Thyroid gland (tissue), 4 donors: Measurements from ENCODE around the gene NBEAL2. TPM values are rescaled to one million over a fixed set of nuclear protein-coding genes. Genes with fewer than 3 reads are reported as not detected.
"Not testable (repeated sequence)": the region's sequence is repeated elsewhere in the genome, so short reads cannot be mapped to it uniquely, and the experiment has no call there.

Experiments used
- DNase-seq, 2 donors: peaks; one replicate each; pipeline ENCODE4 v3.0.0-alpha.2; 2019
- H3K27ac ChIP-seq, 3 donors: fragments of 200-600 bp; sonication (generic); 1 replicate in 2 of 3; 2 replicates in 1 of 3; pipeline ENCODE4 v1.5.1; 2016 to 2019; ENCODE audit warnings: mild to moderate bottlenecking in 1 of 3, moderate library complexity in 1 of 3
- H3K27me3 ChIP-seq: fragments of 200-600 bp; sonication (generic); one replicate; pipeline ENCODE4 v1.5.1; 2019
- H3K36me3 ChIP-seq, 2 donors: fragments of 200-600 bp; sonication (generic); one replicate each; pipeline ENCODE4 v1.5.1; 2016 to 2019
- H3K4me1 ChIP-seq, 2 donors: fragments of 200-600 bp; sonication (generic); one replicate each; pipeline ENCODE4 v1.5.1; 2017 to 2019
- H3K4me3 ChIP-seq, 3 donors: fragments of 200-600 bp; sonication (generic); replicated peaks in 1 of 3; 1 replicate in 2 of 3; 2 replicates in 1 of 3; pipeline ENCODE4 v1.5.1; 2016; ENCODE audit warnings: mild to moderate bottlenecking in 1 of 3
- H3K9me3 ChIP-seq: fragments of 200-600 bp; sonication (generic); one replicate; pipeline ENCODE4 v1.5.1; 2017
- POLR2A ChIP-seq, 2 donors: fragments of 450-650 bp; IDR thresholded peaks; one replicate each; pipeline ENCODE4 v1.6.1; 2017; ENCODE audit warnings: antibody characterized with exemption in 2 of 2, mild to moderate bottlenecking in 2 of 2, moderate library complexity in 1 of 2
- WGBS, 2 donors: methylation state at CpG; one replicate each; pipeline ENCODE4 v1.1.5; 2017; 5-methylcytosine and 5-hydroxymethylcytosine counted together
- intact Hi-C: fragments of 100-400 bp; cut with DNase I; formaldehyde crosslinking; loops from one replicate; pipeline ENCODE4 v1.15.1; 2023
- total RNA-seq, 4 donors: library from RNA; depleted of rRNA; stranded (reverse); fragments of >200 nt; gene quantifications; one replicate each; pipeline ENCODE4 v1.2.3, GENCODE V29; 2016
- TF ChIP-seq, protein P1 (sequence below), 6 experiments: fragments of 200-600 bp in 3 of 6; fragments of 450-650 bp in 3 of 6; sonication (generic) in 3 of 6; IDR thresholded peaks; one replicate each; pipeline ENCODE4 v1.5.1; 2016 to 2019; ENCODE audit warnings: antibody characterized with exemption in 6 of 6, mild to moderate bottlenecking in 2 of 6, inconsistent platforms in 1 of 6, moderate library complexity in 1 of 6

Gene NBEAL2
- total RNA-seq, 4 donors from 2014 or later, result 19.4 to 38.6 (median 27.5) TPM

DNA sequence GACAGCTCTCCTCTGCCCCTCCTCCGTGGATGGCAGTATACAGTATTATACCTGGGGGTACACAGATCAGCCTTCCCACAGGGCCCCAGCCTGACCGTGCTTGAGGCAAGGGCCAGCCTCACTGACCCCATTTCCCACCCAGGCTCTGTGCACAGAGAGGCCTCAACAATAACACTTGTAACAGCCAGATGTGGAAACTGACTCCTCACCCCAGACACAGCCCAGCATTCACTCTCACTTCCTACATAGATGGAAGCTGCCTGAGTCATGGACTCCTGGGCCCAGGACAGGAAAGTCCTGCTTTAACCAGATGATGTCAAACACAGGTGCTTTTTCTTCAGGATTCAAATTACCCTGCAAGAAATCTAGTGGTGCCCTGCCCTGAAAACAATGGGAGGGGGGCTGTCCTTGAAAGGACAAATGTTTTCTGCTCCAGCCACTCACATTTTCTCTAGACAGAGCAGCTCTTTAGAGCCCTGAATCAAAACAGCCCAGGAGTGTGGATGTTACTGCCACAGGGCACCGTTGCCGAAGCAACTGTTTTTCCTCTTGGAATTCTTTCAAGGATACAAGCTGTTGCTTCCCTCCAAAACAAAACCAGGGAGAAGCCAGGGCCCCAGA lies 19.3 kb upstream of the NBEAL2 start:
- Histone ChIP-seq H3K4me3 (no peak overlapping the region), H3K27ac (peak overlapping the region in 2 of 3 donors; percentile 70 to 77), H3K9me3 (no peaks in the 10 kb centered on the region), H3K4me1 (peaks cover 53 to 80% of the 10 kb centered on the region in 2 donors), H3K36me3 (no peaks in the 10 kb centered on the region), H3K27me3 (no peaks in the 10 kb centered on the region)
- TF ChIP-seq, protein P1, sequence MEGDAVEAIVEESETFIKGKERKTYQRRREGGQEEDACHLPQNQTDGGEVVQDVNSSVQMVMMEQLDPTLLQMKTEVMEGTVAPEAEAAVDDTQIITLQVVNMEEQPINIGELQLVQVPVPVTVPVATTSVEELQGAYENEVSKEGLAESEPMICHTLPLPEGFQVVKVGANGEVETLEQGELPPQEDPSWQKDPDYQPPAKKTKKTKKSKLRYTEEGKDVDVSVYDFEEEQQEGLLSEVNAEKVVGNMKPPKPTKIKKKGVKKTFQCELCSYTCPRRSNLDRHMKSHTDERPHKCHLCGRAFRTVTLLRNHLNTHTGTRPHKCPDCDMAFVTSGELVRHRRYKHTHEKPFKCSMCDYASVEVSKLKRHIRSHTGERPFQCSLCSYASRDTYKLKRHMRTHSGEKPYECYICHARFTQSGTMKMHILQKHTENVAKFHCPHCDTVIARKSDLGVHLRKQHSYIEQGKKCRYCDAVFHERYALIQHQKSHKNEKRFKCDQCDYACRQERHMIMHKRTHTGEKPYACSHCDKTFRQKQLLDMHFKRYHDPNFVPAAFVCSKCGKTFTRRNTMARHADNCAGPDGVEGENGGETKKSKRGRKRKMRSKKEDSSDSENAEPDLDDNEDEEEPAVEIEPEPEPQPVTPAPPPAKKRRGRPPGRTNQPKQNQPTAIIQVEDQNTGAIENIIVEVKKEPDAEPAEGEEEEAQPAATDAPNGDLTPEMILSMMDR (IDR thresholded peaks at IDR 0.05), result no peak
- no peak for TF ChIP-seq POLR2A (IDR thresholded peaks at IDR 0.05)
- DNase-seq, result peak in 1 of 2 donors; percentile 27
- 33 to 34% methylated on average over 4 of the region's 4 CpGs for WGBS, 2 donors
- intact Hi-C loops, result no loop called here

DNA sequence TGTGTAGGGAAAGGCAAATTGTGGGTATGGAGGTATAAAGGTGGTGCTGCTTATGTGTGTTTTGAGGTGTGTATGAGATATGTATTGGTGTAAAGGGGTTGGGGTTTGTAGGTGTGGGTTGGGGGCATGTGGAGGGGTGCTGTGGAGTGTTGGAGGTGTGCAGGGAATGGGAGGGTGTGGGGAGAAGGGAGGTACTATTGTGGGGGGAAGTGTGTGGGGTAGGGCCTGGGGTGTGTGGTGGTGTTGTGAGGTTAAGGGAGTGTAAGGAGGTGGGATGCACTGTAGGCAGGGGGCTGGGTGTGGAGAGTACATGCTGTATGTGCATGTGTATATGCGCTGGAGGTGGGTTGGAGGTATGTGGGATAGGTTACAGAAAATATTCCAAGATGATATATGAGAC lies 18.6 kb upstream of the NBEAL2 start:
- Histone ChIP-seq H3K36me3 (no peaks in the 10 kb centered on the region), H3K4me3 (no peak overlapping the region), H3K9me3 (no peaks in the 10 kb centered on the region), H3K27ac (peak overlapping the region in 2 of 3 donors; percentile 70 to 77), H3K4me1 (peaks cover 59 to 80% of the 10 kb centered on the region in 2 donors), H3K27me3 (no peaks in the 10 kb centered on the region)
- no peak for DNase-seq
- intact Hi-C loops, result no loop called here
- 90 to 95% methylated on average over 1 of the region's 1 CpG for WGBS, 2 donors
- TF ChIP-seq POLR2A (IDR thresholded peaks at IDR 0.05), result no peak
- TF ChIP-seq, protein P1 (IDR thresholded peaks at IDR 0.05), result no peak

DNA sequence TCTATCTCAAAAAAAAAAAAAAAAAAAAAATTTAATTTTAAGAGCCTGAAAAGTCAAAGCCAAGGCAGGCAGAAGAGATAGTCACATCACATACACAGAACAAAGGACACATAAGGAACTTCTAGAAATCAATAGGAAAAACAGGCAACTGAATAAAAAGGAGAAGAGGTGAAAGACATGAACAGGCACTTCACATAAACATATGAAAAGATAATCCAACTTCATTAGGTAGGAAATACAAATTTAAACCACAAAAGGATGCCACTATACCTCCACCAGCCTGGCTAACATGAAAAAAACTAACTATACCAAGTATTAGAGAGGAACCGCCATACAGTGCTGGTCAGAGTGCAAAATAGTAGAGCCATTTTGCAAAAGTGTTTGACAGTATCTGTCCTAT lies 17.0 kb upstream of the NBEAL2 start:
- H3K4me1 ChIP-seq, result peaks cover 67 to 84% of the 10 kb centered on the region in 2 donors
- no peak overlapping the region for H3K4me3 ChIP-seq
- no peak for TF ChIP-seq POLR2A (IDR thresholded peaks at IDR 0.05)
- TF ChIP-seq, protein P1 (IDR thresholded peaks at IDR 0.05), result no peak
- peak overlapping the region in 2 of 3 donors; percentile 70 to 86 for H3K27ac ChIP-seq
- no peak for DNase-seq
- 97 to 100% methylated on average over 1 of the region's 1 CpG for WGBS, 2 donors
- no peaks in the 10 kb centered on the region for H3K27me3 ChIP-seq
- intact Hi-C loops, result no loop called here
- no peaks in the 10 kb centered on the region for H3K9me3 ChIP-seq
- H3K36me3 ChIP-seq, result no peaks in the 10 kb centered on the region

DNA sequence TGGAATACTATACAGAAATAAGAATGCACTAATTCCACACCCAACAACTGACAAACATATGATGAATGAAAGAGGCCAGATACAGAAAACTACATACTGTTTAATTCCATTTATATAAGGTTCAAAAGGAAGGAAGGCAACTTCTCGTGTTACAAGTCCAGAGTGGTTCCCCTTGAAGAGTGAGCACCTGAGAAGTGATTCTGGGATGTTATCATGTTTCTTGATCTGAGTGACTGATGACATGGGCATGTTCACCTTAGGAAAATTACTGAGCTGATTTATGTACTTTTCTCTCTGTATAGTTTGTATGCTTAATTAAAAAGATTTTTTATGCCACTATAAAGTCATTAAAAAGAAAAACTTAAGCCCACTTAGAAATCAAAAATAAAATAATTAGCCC lies 16.5 kb upstream of the NBEAL2 start:
- 35 to 45% methylated on average over 1 of the region's 1 CpG for WGBS, 2 donors

DNA sequence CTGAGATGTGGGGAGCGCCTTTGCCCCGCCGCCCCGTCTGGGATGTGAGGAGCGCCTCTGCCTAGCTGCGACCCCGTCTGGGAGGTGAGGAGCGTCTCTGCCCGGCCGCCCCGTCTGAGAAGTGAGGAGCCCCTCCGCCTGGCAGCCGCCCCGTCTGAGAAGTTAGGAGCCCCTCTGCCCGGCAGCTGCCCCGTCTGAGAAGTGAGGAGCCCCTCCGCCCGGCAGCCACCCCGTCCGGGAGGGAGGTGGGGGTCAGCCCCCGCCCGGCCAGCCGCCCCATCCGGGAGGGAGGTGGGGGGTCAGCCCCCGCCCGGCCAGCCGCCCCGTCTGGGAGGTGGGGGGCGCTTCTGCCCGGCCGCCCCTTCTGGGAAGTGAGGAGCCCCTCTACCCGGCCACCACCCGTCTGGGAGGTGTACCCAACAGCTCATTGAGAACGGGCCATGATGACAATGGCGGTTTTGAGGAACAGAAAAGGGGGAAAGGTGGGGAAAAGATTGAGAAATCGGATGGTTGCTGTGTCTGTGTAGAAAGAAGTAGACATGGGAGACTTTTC lies 15.4 kb upstream of the NBEAL2 start:
- intact Hi-C loops, result not testable (repeated sequence)

More for the DNA sequence above, 16.5 kb upstream of the NBEAL2 start:
- no peaks in the 10 kb centered on the region for H3K36me3 ChIP-seq
- H3K27me3 ChIP-seq, result no peaks in the 10 kb centered on the region
- peaks cover 69 to 83% of the 10 kb centered on the region in 2 donors for H3K4me1 ChIP-seq
- H3K27ac ChIP-seq, result peak overlapping the region in 2 of 3 donors; percentile 70 to 86
- TF ChIP-seq, protein P1 (IDR thresholded peaks at IDR 0.05), result no peak
- no peak for TF ChIP-seq POLR2A (IDR thresholded peaks at IDR 0.05)
- intact Hi-C loops, result no loop called here
- no peaks in the 10 kb centered on the region for H3K9me3 ChIP-seq
- no peak overlapping the region for H3K4me3 ChIP-seq
- DNase-seq, result no peak

More for the DNA sequence above, 15.4 kb upstream of the NBEAL2 start:
- Histone ChIP-seq H3K27ac (peak overlapping the region; percentile 66 to 82 (median 79)), H3K4me1 (peaks cover 78 to 85% of the 10 kb centered on the region in 2 donors)
- H3K27me3 ChIP-seq, H3K4me3 ChIP-seq, H3K36me3 ChIP-seq, H3K9me3 ChIP-seq, DNase-seq: not testable (repeated sequence)
- 75 to 91% methylated on average over 16 to 21 of the region's 36 CpGs for WGBS, 2 donors
